Thyroid gland (tissue), 4 donors: Measurements from ENCODE around the gene KAT6B.

Experiments used
- POLR2A ChIP-seq, 2 donors: fragments of 450-650 bp; IDR thresholded peaks; one replicate each; pipeline ENCODE4 v1.6.1; 2017; ENCODE audit warnings: antibody characterized with exemption in 2 of 2, mild to moderate bottlenecking in 2 of 2, moderate library complexity in 1 of 2
- TF ChIP-seq, protein P1 (sequence below), 6 experiments: fragments of 200-600 bp in 3 of 6; fragments of 450-650 bp in 3 of 6; sonication (generic) in 3 of 6; IDR thresholded peaks; one replicate each; pipeline ENCODE4 v1.5.1; 2016 to 2019; ENCODE audit warnings: antibody characterized with exemption in 6 of 6, mild to moderate bottlenecking in 2 of 6, inconsistent platforms in 1 of 6, moderate library complexity in 1 of 6

DNA sequence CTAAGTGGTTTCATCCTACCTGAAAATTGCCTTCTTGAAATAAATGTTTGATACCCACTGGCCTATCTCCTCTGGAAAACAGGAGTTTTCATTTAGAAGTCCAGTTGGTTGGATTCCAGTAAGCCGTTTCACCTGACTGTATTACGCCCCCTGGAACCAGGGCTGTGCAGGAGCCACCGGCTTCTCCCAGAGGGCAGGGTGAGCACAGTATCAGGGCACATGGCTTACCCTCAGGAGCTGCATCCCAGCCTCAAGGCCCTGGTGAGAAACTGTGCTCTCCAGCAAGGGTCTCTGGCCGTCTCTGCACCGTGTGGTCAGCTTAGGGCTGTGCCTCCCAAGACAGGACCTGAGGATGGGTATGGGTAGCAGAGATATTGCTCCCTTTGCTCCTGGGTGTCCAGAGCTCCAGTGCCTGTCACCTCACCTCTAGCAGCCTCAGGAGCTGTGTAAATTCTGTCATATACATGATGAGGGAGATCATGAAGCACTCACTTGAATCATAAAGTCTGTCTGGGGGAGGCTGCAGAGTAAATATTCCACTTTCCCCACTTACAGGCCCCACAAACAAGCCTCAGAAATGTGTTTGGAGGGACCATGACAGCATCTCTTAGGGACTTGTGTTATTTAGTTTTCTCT is 175.4 kb downstream of the KAT6B start:
- TF ChIP-seq, protein P1, sequence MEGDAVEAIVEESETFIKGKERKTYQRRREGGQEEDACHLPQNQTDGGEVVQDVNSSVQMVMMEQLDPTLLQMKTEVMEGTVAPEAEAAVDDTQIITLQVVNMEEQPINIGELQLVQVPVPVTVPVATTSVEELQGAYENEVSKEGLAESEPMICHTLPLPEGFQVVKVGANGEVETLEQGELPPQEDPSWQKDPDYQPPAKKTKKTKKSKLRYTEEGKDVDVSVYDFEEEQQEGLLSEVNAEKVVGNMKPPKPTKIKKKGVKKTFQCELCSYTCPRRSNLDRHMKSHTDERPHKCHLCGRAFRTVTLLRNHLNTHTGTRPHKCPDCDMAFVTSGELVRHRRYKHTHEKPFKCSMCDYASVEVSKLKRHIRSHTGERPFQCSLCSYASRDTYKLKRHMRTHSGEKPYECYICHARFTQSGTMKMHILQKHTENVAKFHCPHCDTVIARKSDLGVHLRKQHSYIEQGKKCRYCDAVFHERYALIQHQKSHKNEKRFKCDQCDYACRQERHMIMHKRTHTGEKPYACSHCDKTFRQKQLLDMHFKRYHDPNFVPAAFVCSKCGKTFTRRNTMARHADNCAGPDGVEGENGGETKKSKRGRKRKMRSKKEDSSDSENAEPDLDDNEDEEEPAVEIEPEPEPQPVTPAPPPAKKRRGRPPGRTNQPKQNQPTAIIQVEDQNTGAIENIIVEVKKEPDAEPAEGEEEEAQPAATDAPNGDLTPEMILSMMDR (IDR thresholded peaks at IDR 0.05), result no peak
- no peak for TF ChIP-seq POLR2A (IDR thresholded peaks at IDR 0.05)
